ENCODE results near the gene RAP1GAP. TPM values are rescaled to one million over a fixed set of nuclear protein-coding genes. Genes with fewer than 3 reads are reported as not detected.

The RAP1GAP gene
- total RNA-seq, 1 donor from 2014 or later = 7.4 TPM

DNA sequence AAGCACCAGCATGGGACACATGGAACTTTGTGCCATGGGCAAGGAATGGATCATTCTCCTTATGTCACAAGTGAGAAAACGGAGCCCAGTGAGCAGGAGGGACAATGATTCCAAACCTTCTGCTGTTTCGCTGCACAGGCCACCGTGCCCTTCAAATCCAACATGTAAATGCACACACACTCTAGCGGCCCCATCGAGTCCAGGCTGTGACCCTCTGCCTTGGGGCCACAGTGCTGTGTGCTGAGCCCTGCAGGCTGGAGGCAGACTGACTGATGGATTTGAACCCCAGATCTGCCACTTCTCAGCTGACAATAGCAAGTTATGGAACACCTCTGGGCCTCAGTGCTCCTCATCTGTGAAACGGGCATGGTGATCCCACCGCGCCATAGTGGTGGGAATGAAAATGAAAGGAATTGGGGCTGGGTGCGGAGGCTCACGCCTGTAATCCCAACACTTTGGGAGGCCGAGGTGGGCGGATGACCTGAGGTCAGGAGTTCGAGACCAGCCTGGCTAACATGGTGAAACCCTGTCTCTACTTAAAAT is 96.4 kb downstream of the RAP1GAP start:
- TF ChIP-seq, protein P1, sequence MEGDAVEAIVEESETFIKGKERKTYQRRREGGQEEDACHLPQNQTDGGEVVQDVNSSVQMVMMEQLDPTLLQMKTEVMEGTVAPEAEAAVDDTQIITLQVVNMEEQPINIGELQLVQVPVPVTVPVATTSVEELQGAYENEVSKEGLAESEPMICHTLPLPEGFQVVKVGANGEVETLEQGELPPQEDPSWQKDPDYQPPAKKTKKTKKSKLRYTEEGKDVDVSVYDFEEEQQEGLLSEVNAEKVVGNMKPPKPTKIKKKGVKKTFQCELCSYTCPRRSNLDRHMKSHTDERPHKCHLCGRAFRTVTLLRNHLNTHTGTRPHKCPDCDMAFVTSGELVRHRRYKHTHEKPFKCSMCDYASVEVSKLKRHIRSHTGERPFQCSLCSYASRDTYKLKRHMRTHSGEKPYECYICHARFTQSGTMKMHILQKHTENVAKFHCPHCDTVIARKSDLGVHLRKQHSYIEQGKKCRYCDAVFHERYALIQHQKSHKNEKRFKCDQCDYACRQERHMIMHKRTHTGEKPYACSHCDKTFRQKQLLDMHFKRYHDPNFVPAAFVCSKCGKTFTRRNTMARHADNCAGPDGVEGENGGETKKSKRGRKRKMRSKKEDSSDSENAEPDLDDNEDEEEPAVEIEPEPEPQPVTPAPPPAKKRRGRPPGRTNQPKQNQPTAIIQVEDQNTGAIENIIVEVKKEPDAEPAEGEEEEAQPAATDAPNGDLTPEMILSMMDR (conservative IDR thresholded peaks at IDR 0.05) = no peak
- Mint-ChIP-seq H3K4me1 (peaks cover 15% of the 10 kb centered on the region), H3K36me3 (ENCODE audit: low read depth) (no peaks in the 10 kb centered on the region), H3K27ac (ENCODE audit: unreplicated experiment) (no peak overlapping the region), H3K9me3 (no peaks in the 10 kb centered on the region), H3K27me3 (ENCODE audit: low read depth) (no peaks in the 10 kb centered on the region), H3K4me3 (no peak overlapping the region)
- DNase-seq (ENCODE audit: low read depth, low spot score) = no peak

GRCh38 chr1:21572221-21572620 is 96.9 kb downstream of the RAP1GAP start:
- DNase-seq (ENCODE audit: low read depth, low spot score) = no peak
- H3K27me3 Mint-ChIP-seq (ENCODE audit: low read depth) = no peaks in the 10 kb centered on the region
- no peak overlapping the region for H3K27ac Mint-ChIP-seq (ENCODE audit: unreplicated experiment)
- TF ChIP-seq, protein P1 (conservative IDR thresholded peaks at IDR 0.05) = no peak
- H3K36me3 Mint-ChIP-seq (ENCODE audit: low read depth) = no peaks in the 10 kb centered on the region
- H3K9me3 Mint-ChIP-seq = no peaks in the 10 kb centered on the region
- peaks cover 15% of the 10 kb centered on the region for H3K4me1 Mint-ChIP-seq
- no peak overlapping the region for H3K4me3 Mint-ChIP-seq

DNA sequence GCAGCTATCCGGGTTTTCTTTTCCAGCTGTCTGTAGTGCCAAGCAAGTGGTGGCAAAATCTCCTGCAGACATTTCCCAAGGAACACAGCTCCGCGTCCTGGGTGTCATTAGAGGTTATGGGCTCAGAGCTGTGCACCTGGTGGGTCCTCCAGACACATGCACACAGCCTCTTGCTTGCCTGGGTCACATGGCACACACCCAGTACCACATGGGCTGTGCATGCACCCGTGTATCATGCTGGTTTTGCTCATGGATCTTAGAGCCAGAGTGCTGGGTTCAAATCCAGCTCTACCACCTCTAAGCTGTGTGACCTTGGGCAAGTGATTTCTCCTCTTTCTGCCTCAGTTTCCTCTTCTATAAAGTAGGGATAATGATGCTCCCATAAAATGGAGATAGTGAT is 98.3 kb downstream of the RAP1GAP start:
- no peaks in the 10 kb centered on the region for H3K27me3 Mint-ChIP-seq (ENCODE audit: low read depth)
- DNase-seq (ENCODE audit: low read depth, low spot score) = no peak
- H3K4me1 Mint-ChIP-seq = peaks cover 15% of the 10 kb centered on the region
- no peaks in the 10 kb centered on the region for H3K9me3 Mint-ChIP-seq
- TF ChIP-seq, protein P1 (conservative IDR thresholded peaks at IDR 0.05) = no peak
- no peaks in the 10 kb centered on the region for H3K36me3 Mint-ChIP-seq (ENCODE audit: low read depth)
- no peak overlapping the region for H3K27ac Mint-ChIP-seq (ENCODE audit: unreplicated experiment)
- H3K4me3 Mint-ChIP-seq = no peak overlapping the region

DNA sequence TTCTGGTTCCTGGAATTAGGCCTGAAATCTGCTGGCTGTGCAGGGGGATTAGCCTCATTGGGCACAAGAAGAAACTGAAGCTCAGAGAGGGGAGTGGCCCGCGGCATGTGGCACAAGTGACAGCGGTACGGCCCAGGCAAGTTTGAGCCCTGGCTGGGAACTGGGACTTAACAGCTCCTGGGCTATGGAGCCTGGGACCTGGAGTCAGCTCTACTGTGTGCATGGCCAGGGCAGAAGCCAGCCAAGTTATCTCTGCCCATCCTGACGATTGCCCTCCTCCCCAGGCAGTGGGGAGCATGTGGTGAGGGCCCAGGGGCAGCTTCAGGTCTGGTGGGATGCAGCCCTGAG is 98.7 kb downstream of the RAP1GAP start:
- Mint-ChIP-seq H3K36me3 (ENCODE audit: low read depth) (no peaks in the 10 kb centered on the region), H3K4me3 (no peak overlapping the region), H3K4me1 (peaks cover 15% of the 10 kb centered on the region), H3K27ac (ENCODE audit: unreplicated experiment) (no peak overlapping the region), H3K9me3 (no peaks in the 10 kb centered on the region), H3K27me3 (ENCODE audit: low read depth) (no peaks in the 10 kb centered on the region)
- no peak for DNase-seq (ENCODE audit: low read depth, low spot score)
- TF ChIP-seq, protein P1 (conservative IDR thresholded peaks at IDR 0.05) = no peak

- DNase-seq (ENCODE audit: low read depth, low spot score) = no peak
- H3K36me3 Mint-ChIP-seq (ENCODE audit: low read depth) = no peaks in the 10 kb centered on the region
- no peak overlapping the region for H3K4me3 Mint-ChIP-seq
- H3K27me3 Mint-ChIP-seq (ENCODE audit: low read depth) = no peaks in the 10 kb centered on the region
- TF ChIP-seq, protein P1 (conservative IDR thresholded peaks at IDR 0.05) = no peak
- H3K9me3 Mint-ChIP-seq = no peaks in the 10 kb centered on the region
- H3K4me1 Mint-ChIP-seq = peaks cover 15% of the 10 kb centered on the region
- H3K27ac Mint-ChIP-seq (ENCODE audit: unreplicated experiment) = no peak overlapping the region
Observed at GRCh38 chr1:21569820-21570527, 99.2 kb downstream of the RAP1GAP start.

Measured in neural crest cell (in vitro differentiated cells).